Gastrocnemius medialis (tissue), 4 donors: Measurements from ENCODE around the gene AK8. TPM values are rescaled to one million over a fixed set of nuclear protein-coding genes. Genes with fewer than 3 reads are reported as not detected.
"Not testable (repeated sequence)": the region's sequence is repeated elsewhere in the genome, so short reads cannot be mapped to it uniquely, and the experiment has no call there.

Source experiments
- ATAC-seq, 2 donors: fragments of 150-250 bp; one replicate each; pipeline ENCODE4 v1.9.1; 2016
- DNase-seq, 2 donors: peaks; one replicate each; pipeline ENCODE4 v3.0.0-alpha.2; 2019
- H3K27ac ChIP-seq, 4 donors: fragments of 200-600 bp; sonication (generic); 1 replicate in 1 of 4; 2 replicates in 3 of 4; pipeline ENCODE4 v1.5.1; 2016 to 2018; ENCODE audit warnings: mild to moderate bottlenecking in 2 of 4, moderate library complexity in 1 of 4
- H3K27me3 ChIP-seq, 3 donors: fragments of 200-600 bp; sonication (generic) in 2 of 3; 1 replicate in 1 of 3; 2 replicates in 2 of 3; pipeline versions ENCODE4 v1.5.1 to v1.6.0; 2016 to 2019; ENCODE audit warnings: mild to moderate bottlenecking in 1 of 3, moderate library complexity in 1 of 3
- H3K36me3 ChIP-seq, 2 donors: fragments of 200-600 bp; sonication (generic) in 1 of 2; one replicate each; pipeline ENCODE4 v1.5.1; 2017 to 2018
- H3K4me1 ChIP-seq, 2 donors: fragments of 200-600 bp; sonication (generic) in 1 of 2; one replicate each; pipeline ENCODE4 v1.5.1; 2016 to 2017; ENCODE audit warnings: mild to moderate bottlenecking in 2 of 2
- H3K4me3 ChIP-seq, 4 donors: fragments of 200-600 bp; sonication (generic) in 3 of 4; 1 replicate in 1 of 4; 2 replicates in 3 of 4; pipeline ENCODE4 v1.5.1; 2016 to 2019; ENCODE audit warnings: mild to moderate bottlenecking in 2 of 4
- H3K9me3 ChIP-seq, 3 donors: fragments of 200-600 bp; sonication (generic) in 2 of 3; 1 replicate in 1 of 3; 2 replicates in 2 of 3; pipeline ENCODE4 v1.5.1; 2016 to 2019
- POLR2A ChIP-seq, 2 donors: fragments of 450-650 bp; IDR thresholded peaks; one replicate each; pipeline ENCODE4 v1.6.1; 2017; ENCODE audit warnings: antibody characterized with exemption in 2 of 2, mild to moderate bottlenecking in 2 of 2, moderate library complexity in 2 of 2
- in situ Hi-C, 4 donors: fragments of 200-750 bp; cut with MboI; loops; one replicate each; pipeline versions ENCODE4 v1.15.0 to v1.8.0; 2017; ENCODE audit warnings: low sequenced_read_pairs in 4 of 4
- intact Hi-C: fragments of 100-400 bp; cut with DNase I; formaldehyde crosslinking; loops from one replicate; pipeline ENCODE4 v1.15.1; 2023; ENCODE audit warnings: low total_unique reads
- total RNA-seq, 4 donors: library from RNA; depleted of rRNA; stranded (reverse); fragments of >200 nt; gene quantifications; one replicate each; pipeline versions ENCODE4 v1.1.0 to v1.2.3, GENCODE V29; 2016
- TF ChIP-seq, protein P1 (sequence below), 5 experiments: fragments of 450-650 bp in 3 of 5; fragments of 200-600 bp in 2 of 5; sonication (generic) in 2 of 5; IDR thresholded peaks in 4 of 5; conservative IDR thresholded peaks in 1 of 5; 1 replicate in 4 of 5; 2 replicates in 1 of 5; pipeline ENCODE4 v1.5.1; 2016 to 2019; ENCODE audit warnings: antibody characterized with exemption in 5 of 5, mild to moderate bottlenecking in 3 of 5, moderate library complexity in 3 of 5

The AK8 gene
- total RNA-seq, 4 donors from 2014 or later = not detected

DNA sequence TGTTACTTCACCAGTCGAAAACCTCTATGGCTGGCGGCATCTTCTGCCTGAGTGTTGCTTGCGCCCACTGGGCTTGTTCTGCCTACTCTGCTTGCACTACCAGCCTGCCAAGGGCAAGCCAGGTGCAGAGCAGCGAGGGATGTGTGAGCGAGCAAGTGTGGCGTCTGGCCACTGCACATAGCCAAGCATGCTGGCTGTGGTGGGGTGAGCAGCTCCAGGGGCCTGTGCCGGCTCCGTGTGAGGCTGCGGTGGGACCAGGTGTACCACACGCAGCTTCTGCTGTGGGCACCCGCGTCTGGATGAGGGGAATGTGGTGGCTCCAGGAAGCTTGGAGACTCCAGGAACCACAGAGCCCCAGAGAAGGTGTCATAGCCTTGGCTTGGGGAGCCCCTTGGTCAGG lies 156.4 kb downstream of the AK8 start:
- no peaks in the 10 kb centered on the region for H3K4me1 ChIP-seq
- no peak overlapping the region for H3K27ac ChIP-seq
- H3K4me3 ChIP-seq = no peak overlapping the region
- ATAC-seq (no peak), DNase-seq (no peak)
- in situ Hi-C loops (no loop called here), intact Hi-C loops (no loop called here)
- no peaks in the 10 kb centered on the region for H3K9me3 ChIP-seq
- H3K27me3 ChIP-seq = peaks cover 0 to 25% (median 18%) of the 10 kb centered on the region in 3 donors
- TF ChIP-seq, protein P1, sequence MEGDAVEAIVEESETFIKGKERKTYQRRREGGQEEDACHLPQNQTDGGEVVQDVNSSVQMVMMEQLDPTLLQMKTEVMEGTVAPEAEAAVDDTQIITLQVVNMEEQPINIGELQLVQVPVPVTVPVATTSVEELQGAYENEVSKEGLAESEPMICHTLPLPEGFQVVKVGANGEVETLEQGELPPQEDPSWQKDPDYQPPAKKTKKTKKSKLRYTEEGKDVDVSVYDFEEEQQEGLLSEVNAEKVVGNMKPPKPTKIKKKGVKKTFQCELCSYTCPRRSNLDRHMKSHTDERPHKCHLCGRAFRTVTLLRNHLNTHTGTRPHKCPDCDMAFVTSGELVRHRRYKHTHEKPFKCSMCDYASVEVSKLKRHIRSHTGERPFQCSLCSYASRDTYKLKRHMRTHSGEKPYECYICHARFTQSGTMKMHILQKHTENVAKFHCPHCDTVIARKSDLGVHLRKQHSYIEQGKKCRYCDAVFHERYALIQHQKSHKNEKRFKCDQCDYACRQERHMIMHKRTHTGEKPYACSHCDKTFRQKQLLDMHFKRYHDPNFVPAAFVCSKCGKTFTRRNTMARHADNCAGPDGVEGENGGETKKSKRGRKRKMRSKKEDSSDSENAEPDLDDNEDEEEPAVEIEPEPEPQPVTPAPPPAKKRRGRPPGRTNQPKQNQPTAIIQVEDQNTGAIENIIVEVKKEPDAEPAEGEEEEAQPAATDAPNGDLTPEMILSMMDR (IDR thresholded peaks at IDR 0.05 in 4 of 5, conservative IDR thresholded peaks at IDR 0.05 in 1 of 5) = no peak
- TF ChIP-seq POLR2A (IDR thresholded peaks at IDR 0.05) = no peak
- no peaks in the 10 kb centered on the region for H3K36me3 ChIP-seq

DNA sequence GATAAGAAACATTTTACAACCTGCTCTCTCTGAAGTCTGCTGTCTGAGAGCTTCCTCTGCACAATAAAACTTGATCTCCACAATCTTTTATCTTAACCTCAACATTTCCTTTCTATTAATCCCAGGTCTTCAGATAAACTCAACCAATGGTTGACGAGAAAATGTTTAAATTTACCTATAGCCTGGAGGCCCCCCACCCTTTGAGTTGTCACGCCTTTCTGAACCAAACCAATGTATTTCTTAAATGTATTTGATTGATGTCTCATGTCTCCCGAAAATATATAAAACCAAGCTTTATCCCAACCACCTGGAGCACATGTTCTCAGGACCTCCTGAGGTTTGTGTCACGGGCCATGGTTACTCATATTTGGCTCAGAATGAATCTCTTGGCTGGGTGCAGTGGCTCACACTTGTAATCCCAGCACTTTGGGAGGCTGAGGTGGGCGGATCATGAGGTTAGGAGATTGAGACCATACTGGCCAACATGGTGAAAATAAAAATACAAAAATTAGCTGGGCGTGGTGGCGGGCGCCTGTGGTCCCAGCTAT lies 159.6 kb downstream of the AK8 start:
- H3K4me3 ChIP-seq, in situ Hi-C loops, H3K9me3 ChIP-seq, H3K27ac ChIP-seq, H3K4me1 ChIP-seq, H3K36me3 ChIP-seq, intact Hi-C loops, ATAC-seq, DNase-seq: not testable (repeated sequence)
- peaks cover 0 to 19% (median 15%) of the 10 kb centered on the region in 3 donors for H3K27me3 ChIP-seq

DNA sequence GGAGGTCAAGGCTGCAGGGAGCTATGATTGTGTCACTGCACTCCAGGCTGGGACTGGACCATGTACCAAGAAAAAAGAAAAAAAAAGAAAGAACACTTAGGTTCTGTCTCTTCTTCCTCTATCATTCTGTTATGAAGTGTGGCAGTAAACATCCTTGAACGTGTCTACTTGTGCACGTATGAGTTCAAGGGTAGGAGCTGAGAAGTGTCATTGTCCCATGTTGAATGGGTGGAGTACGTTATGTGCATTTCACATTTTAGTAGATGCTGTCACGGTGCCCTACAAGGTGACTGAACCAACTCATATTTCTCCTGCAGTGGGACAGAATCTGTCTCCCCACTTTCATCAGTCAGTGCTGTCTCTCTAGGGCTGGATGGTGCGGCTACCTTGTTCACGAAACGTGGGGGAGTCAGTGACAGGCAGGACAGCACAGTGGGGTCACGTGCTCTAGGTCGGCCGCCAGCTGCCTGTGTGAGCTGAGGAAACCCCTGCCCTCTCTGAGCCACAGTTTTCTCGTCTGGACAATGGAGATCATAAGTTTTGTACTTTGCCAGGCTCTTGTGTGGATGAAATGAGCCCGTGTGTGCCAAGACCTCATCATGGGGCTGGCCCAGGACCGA lies 160.6 kb downstream of the AK8 start:
- DNase-seq (no peak), ATAC-seq (no peak)
- TF ChIP-seq, protein P1 (IDR thresholded peaks at IDR 0.05 in 4 of 5, conservative IDR thresholded peaks at IDR 0.05 in 1 of 5) = no peak
- no peak for TF ChIP-seq POLR2A (IDR thresholded peaks at IDR 0.05)
- in situ Hi-C loops = no loop called here
- Histone ChIP-seq H3K4me1 (no peaks in the 10 kb centered on the region), H3K9me3 (no peaks in the 10 kb centered on the region), H3K27me3 (peaks cover 0 to 18% (median 15%) of the 10 kb centered on the region in 3 donors), H3K4me3 (no peak overlapping the region), H3K27ac (no peak overlapping the region), H3K36me3 (no peaks in the 10 kb centered on the region)
- intact Hi-C loops = no loop called here

DNA sequence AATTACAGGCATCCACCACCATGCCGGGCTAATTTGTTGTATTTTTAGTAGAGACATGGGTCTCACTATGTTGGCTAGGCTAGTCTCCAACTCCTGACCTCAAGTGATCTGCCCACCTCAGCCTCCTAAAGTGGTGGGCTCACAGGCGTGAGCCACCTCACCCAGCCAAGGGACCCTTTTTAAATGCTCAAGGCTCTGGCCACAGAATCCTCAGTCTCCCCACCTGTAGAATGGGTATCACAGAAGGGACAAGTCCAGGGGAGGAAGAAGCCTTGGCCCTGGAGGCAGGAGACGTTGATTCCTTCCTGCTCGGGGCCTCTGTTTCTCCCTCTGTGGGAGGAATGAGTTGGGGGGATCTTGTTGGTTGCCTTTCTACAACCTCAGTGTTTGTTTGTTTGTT lies 162.1 kb downstream of the AK8 start:
- DNase-seq (no peak), ATAC-seq (no peak)
- H3K27ac ChIP-seq = no peak overlapping the region
- H3K9me3 ChIP-seq = no peaks in the 10 kb centered on the region
- intact Hi-C loops = no loop called here
- in situ Hi-C loops = no loop called here
- TF ChIP-seq, protein P1 (IDR thresholded peaks at IDR 0.05 in 4 of 5, conservative IDR thresholded peaks at IDR 0.05 in 1 of 5) = no peak
- no peak for TF ChIP-seq POLR2A (IDR thresholded peaks at IDR 0.05)
- H3K4me1 ChIP-seq = no peaks in the 10 kb centered on the region
- no peaks in the 10 kb centered on the region for H3K36me3 ChIP-seq
- peaks cover 0 to 15% (median 15%) of the 10 kb centered on the region in 3 donors for H3K27me3 ChIP-seq
- H3K4me3 ChIP-seq = no peak overlapping the region

DNA sequence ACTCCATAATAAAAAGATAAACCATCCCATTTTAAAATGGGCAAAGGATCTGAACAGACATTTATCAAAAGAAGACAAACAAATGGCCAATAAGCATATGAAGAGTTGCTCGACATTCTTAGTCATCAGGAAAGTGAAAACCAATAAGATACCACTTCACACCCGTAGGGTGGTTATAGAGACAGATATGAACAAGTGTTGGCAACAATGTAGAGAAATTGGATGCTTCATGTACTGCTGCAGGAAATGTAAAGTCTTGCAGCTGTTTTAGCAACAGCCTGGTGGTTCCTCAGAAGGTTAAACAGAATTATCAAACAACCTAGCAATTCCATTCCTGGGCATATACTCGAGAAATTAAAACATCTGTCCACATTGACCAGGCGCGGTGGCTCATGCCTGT lies 165.3 kb downstream of the AK8 start:
- H3K36me3 ChIP-seq = no peaks in the 10 kb centered on the region
- no peak overlapping the region for H3K4me3 ChIP-seq
- intact Hi-C loops = no loop called here

More for the DNA sequence above, 165.3 kb downstream of the AK8 start:
- Histone ChIP-seq H3K27ac (no peak overlapping the region), H3K27me3 (peaks cover 0 to 9% (median 4%) of the 10 kb centered on the region in 3 donors), H3K4me1 (no peaks in the 10 kb centered on the region), H3K9me3 (no peaks in the 10 kb centered on the region)
- in situ Hi-C loops = no loop called here
- ATAC-seq (no peak), DNase-seq (no peak)
- TF ChIP-seq, protein P1 (IDR thresholded peaks at IDR 0.05 in 4 of 5, conservative IDR thresholded peaks at IDR 0.05 in 1 of 5) = no peak
- no peak for TF ChIP-seq POLR2A (IDR thresholded peaks at IDR 0.05)
